ENCODE measurements around the gene SLAMF7. TPM values are rescaled to one million over a fixed set of nuclear protein-coding genes. Genes with fewer than 3 reads are reported as not detected.

The SLAMF7 gene
- total RNA-seq, 1 experiment from 2014 or later = 2.6 TPM

GRCh38 chr1:160705742-160706141 lies 33.3 kb upstream of the SLAMF7 start:
- intact Hi-C loops (cut with micrococcal nuclease; ENCODE audit: unreplicated experiment) = no loop called here
- no peaks in the 10 kb centered on the region for H3K4me1 Mint-ChIP-seq (ENCODE audit: low read depth, unreplicated experiment)
- H3K9me3 Mint-ChIP-seq (ENCODE audit: low read depth, unreplicated experiment) = no peaks in the 10 kb centered on the region
- H3K27ac Mint-ChIP-seq (ENCODE audit: unreplicated experiment) = no peak overlapping the region
- no peaks in the 10 kb centered on the region for H3K36me3 Mint-ChIP-seq (ENCODE audit: insufficient read depth, unreplicated experiment)
- no peak for TF ChIP-seq CTCF (IDR thresholded peaks at IDR 0.05; ENCODE audit: unreplicated experiment)
- H3K27me3 Mint-ChIP-seq (ENCODE audit: unreplicated experiment) = peaks cover 35% of the 10 kb centered on the region
- BruUV-seq (replicated peaks) = no TSS peak
- no peak for DNase-seq
- CTCF ChIA-PET = no interaction called here
- H3K4me3 Mint-ChIP-seq (ENCODE audit: low read depth, unreplicated experiment) = no peak overlapping the region

GRCh38 chr1:160706526-160707235 lies 32.4 kb upstream of the SLAMF7 start:
- Mint-ChIP-seq H3K4me1 (ENCODE audit: low read depth, unreplicated experiment) (no peaks in the 10 kb centered on the region), H3K4me3 (ENCODE audit: low read depth, unreplicated experiment) (no peak overlapping the region), H3K27ac (ENCODE audit: unreplicated experiment) (no peak overlapping the region), H3K36me3 (ENCODE audit: insufficient read depth, unreplicated experiment) (no peaks in the 10 kb centered on the region), H3K9me3 (ENCODE audit: low read depth, unreplicated experiment) (no peaks in the 10 kb centered on the region), H3K27me3 (ENCODE audit: unreplicated experiment) (peaks cover 35% of the 10 kb centered on the region)
- no peak for DNase-seq
- BruUV-seq (replicated peaks) = no TSS peak
- intact Hi-C loops (cut with micrococcal nuclease; ENCODE audit: unreplicated experiment) = no loop called here
- no peak for TF ChIP-seq CTCF (IDR thresholded peaks at IDR 0.05; ENCODE audit: unreplicated experiment)
- CTCF ChIA-PET = no interaction called here

DNA sequence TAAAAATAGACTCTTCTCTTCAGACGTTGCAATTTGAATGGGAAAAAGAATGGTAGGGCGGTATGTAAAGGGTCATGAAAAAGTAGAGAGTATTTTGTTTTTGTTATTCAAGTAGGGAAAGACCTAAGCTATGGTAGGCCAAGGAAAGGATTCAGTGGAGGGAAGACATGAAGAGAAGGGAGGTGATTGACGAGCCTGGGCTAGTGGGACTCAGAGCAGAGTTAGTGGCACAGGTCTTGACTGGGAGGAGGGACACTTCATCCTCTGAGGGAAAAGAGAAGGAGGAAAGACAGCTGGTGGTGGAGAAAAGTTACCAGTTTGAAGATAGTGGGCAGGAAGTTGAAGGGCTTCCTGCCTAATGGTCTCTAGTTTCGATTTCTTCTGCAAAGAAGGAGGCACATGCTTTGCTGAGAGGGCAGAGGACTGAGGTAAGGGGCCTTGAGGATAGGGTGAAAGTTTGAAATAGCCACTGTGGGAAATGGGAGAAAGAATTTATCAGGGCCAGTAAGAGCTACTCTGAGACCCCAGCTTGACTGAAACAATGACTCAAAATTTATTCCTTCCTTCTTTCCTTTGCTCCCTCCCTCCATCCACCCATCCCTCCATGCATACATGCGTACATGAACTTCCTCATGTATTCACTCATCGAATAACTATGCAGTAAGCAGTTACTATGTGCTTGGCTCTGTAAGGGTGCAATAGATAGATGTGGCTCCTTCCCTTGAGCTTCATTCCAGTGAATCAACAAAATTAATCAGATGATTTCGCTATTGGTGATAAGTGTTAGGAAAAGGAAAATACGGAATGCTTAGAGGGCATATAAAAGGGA lies 31.6 kb upstream of the SLAMF7 start:
- intact Hi-C loops (cut with micrococcal nuclease; ENCODE audit: unreplicated experiment) = no loop called here
- CTCF ChIA-PET = interaction anchor here (0.6 kb wide), 1 partner anchor 391 kb away, joined by 4 read pairs; no protein-coding TSS in a partner anchor
- Mint-ChIP-seq H3K9me3 (ENCODE audit: low read depth, unreplicated experiment) (no peaks in the 10 kb centered on the region), H3K36me3 (ENCODE audit: insufficient read depth, unreplicated experiment) (no peaks in the 10 kb centered on the region), H3K27me3 (ENCODE audit: unreplicated experiment) (peaks cover 32% of the 10 kb centered on the region), H3K4me1 (ENCODE audit: low read depth, unreplicated experiment) (no peaks in the 10 kb centered on the region), H3K4me3 (ENCODE audit: low read depth, unreplicated experiment) (no peak overlapping the region), H3K27ac (ENCODE audit: unreplicated experiment) (no peak overlapping the region)
- no TSS peak for BruUV-seq (replicated peaks)
- DNase-seq = no peak
- no peak for TF ChIP-seq CTCF (IDR thresholded peaks at IDR 0.05; ENCODE audit: unreplicated experiment)

- Mint-ChIP-seq H3K4me3 (ENCODE audit: low read depth, unreplicated experiment) (no peak overlapping the region), H3K9me3 (ENCODE audit: low read depth, unreplicated experiment) (no peaks in the 10 kb centered on the region), H3K27ac (ENCODE audit: unreplicated experiment) (no peak overlapping the region), H3K4me1 (ENCODE audit: low read depth, unreplicated experiment) (no peaks in the 10 kb centered on the region), H3K27me3 (ENCODE audit: unreplicated experiment) (peaks cover 32% of the 10 kb centered on the region), H3K36me3 (ENCODE audit: insufficient read depth, unreplicated experiment) (no peaks in the 10 kb centered on the region)
- TF ChIP-seq CTCF (IDR thresholded peaks at IDR 0.05; ENCODE audit: unreplicated experiment) = no peak
- DNase-seq = no peak
- BruUV-seq (replicated peaks) = no TSS peak
- CTCF ChIA-PET = no interaction called here
- intact Hi-C loops (cut with micrococcal nuclease; ENCODE audit: unreplicated experiment) = no loop called here
These were observed 30.9 kb upstream of the SLAMF7 start for GRCh38 chr1:160708118-160708517.
